ENCODE data around the gene HAUS6. TPM values are rescaled to one million over a fixed set of nuclear protein-coding genes. Genes with fewer than 3 reads are reported as not detected.
A peak's percentile ranks its signal among the peaks of the same experiment; 100 is the strongest.

Gene HAUS6
- total and polyA plus RNA-seq, 4 experiments from 2014 or later: 6.7 to 20.9 (median 13.5) TPM

- intact Hi-C loops (cut with micrococcal nuclease): no loop called here
- Mint-ChIP-seq H3K36me3 (peaks cover 51% of the 10 kb centered on the region in 2 donors), H3K27me3 (no peaks in the 10 kb centered on the region), H3K27ac (peak overlapping the region in 2 of 7 donors; percentile 18 to 70), H3K9me3 (peaks cover 0 to 1% (median 0%) of the 10 kb centered on the region in 8 donors), H3K4me3 (no peak overlapping the region), H3K4me1 (peaks cover 0 to 12% (median 8%) of the 10 kb centered on the region in 4 donors)
- Histone ChIP-seq H3K27me3 (ENCODE audit: insufficient read depth, low read length) (no peaks in the 10 kb centered on the region), H3K9me3 (ENCODE audit: control insufficient read depth in 1 of 2, low read length in 2 of 2) (no peaks in the 10 kb centered on the region), H3K36me3 (ENCODE audit: insufficient read depth, low read length) (peaks cover 13% of the 10 kb centered on the region), H3K27ac (ENCODE audit: low read depth, low read length) (no peak overlapping the region), H3K4me1 (ENCODE audit: insufficient read depth, low read length) (no peaks in the 10 kb centered on the region), H3K4me3 (ENCODE audit: low read length in 2 of 2) (no peak overlapping the region)
- no peak for DNase-seq
- CTCF ChIA-PET (ENCODE audit: partially characterized antibody): interaction anchor here (1.2 kb wide), 1 partner anchor 11 kb away, joined by 5 read pairs; no protein-coding TSS in a partner anchor
- POLR2A ChIA-PET (ENCODE audit: partially characterized antibody): interaction anchor here (0.6 kb wide), 1 partner anchor 53 kb away, joined by 3 read pairs; no protein-coding TSS in a partner anchor
Observed at GRCh38 chr9:19074836-19075235, 27.9 kb downstream of the HAUS6 start.

DNA sequence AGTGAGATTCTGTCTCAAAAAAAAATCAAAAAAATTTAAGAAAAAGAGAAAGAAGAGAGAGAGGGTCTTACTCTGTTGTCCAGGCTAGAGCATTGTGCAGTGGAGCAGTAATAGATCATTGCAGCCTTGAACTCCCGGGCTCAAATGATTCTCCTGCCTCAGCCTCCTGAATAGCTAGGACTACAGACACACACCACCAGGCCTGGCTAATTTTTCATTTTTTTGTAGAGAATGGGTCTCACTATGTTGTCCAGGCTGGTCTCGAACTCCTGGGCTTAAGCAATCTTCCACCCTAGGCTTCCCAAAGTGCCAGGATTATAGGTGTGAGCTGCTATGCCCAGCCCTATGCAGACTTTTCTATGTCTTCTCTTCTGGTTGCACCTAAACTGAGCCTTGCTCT, 28.5 kb downstream of the HAUS6 start:
- H3K27me3 ChIP-seq (ENCODE audit: insufficient read depth, low read length): no peaks in the 10 kb centered on the region
- no peak overlapping the region for H3K4me3 ChIP-seq (ENCODE audit: low read length in 2 of 2)
- Mint-ChIP-seq H3K27me3 (no peaks in the 10 kb centered on the region), H3K36me3 (peaks cover 52% of the 10 kb centered on the region in 2 donors), H3K27ac (peak overlapping the region in 2 of 7 donors; percentile 54 to 71), H3K4me3 (no peak overlapping the region), H3K4me1 (peaks cover 0 to 12% (median 8%) of the 10 kb centered on the region in 4 donors), H3K9me3 (peaks cover 0 to 1% (median 0%) of the 10 kb centered on the region in 8 donors)
- H3K36me3 ChIP-seq (ENCODE audit: insufficient read depth, low read length): peaks cover 13% of the 10 kb centered on the region
- H3K27ac ChIP-seq (ENCODE audit: low read depth, low read length): no peak overlapping the region
- intact Hi-C loops (cut with micrococcal nuclease): no loop called here
- DNase-seq: no peak
- no peaks in the 10 kb centered on the region for H3K4me1 ChIP-seq (ENCODE audit: insufficient read depth, low read length)
- ChIA-PET POLR2A (ENCODE audit: partially characterized antibody) (interaction anchor here (0.6 kb wide), 1 partner anchor 54 kb away, joined by 3 read pairs; no protein-coding TSS in a partner anchor), CTCF (ENCODE audit: partially characterized antibody) (interaction anchor here (1.6 kb wide), 1 partner anchor 11 kb away, joined by 7 read pairs; no protein-coding TSS in a partner anchor)
- H3K9me3 ChIP-seq (ENCODE audit: control insufficient read depth in 1 of 2, low read length in 2 of 2): no peaks in the 10 kb centered on the region

DNA sequence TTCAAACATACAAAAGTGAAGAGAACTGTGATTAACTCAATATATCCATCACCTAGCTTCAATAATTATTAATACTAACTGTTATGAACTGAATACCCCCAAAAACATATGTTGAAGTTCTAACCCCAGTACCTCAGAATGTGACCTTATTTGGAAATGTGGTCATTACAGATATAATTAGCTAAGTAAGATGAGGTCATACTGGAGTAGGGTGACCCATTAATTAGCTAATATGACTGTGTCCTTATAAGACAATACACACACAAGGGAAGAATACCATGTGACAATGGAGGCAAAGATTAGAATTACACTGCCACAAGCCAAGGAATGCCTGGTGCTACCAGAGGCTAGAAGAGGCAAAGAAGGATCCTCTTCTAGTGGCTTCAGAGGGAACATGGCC, 45.7 kb downstream of the HAUS6 start:
- Histone ChIP-seq H3K36me3 (ENCODE audit: insufficient read depth, low read length) (peaks cover 38% of the 10 kb centered on the region), H3K4me1 (ENCODE audit: insufficient read depth, low read length) (peaks cover 7% of the 10 kb centered on the region), H3K27me3 (ENCODE audit: insufficient read depth, low read length) (no peaks in the 10 kb centered on the region), H3K4me3 (ENCODE audit: low read length in 2 of 2) (no peak overlapping the region), H3K27ac (ENCODE audit: low read depth, low read length) (no peak overlapping the region), H3K9me3 (ENCODE audit: control insufficient read depth in 1 of 2, low read length in 2 of 2) (no peaks in the 10 kb centered on the region)
- intact Hi-C loops (cut with micrococcal nuclease): no loop called here
- Mint-ChIP-seq H3K4me1 (peaks cover 2 to 18% (median 10%) of the 10 kb centered on the region in 4 donors), H3K9me3 (no peaks in the 10 kb centered on the region), H3K36me3 (peaks cover 55 to 66% of the 10 kb centered on the region in 2 donors), H3K27me3 (no peaks in the 10 kb centered on the region), H3K4me3 (no peak overlapping the region), H3K27ac (no peak overlapping the region)
- DNase-seq: no peak
- CTCF ChIA-PET (ENCODE audit: partially characterized antibody): interaction anchor here (0.5 to 1.7 kb wide), 4 partner anchors 10 to 400 kb away, joined by 3 to 5 read pairs (median 4); no protein-coding TSS in a partner anchor
- POLR2A ChIA-PET (ENCODE audit: partially characterized antibody): interaction anchor here (1.4 kb wide), 1 partner anchor 8 kb away, joined by 3 read pairs; the partner anchor contains the start of gene RRAGA

- POLR2A ChIA-PET (ENCODE audit: partially characterized antibody): interaction anchor here (0.6 to 3.0 kb wide), 11 partner anchors 29 to 329 kb away, joined by 3 to 28 read pairs (median 5); partner anchors contain the start of genes DENND4C and RPS6
- Mint-ChIP-seq H3K9me3 (no peaks in the 10 kb centered on the region), H3K4me3 (peak overlapping the region; percentile 87 to 99 (median 96)), H3K27me3 (no peaks in the 10 kb centered on the region), H3K27ac (peak overlapping the region; percentile 76 to 100 (median 96)), H3K36me3 (peaks cover 6 to 32% of the 10 kb centered on the region in 2 donors), H3K4me1 (peaks cover 21 to 59% (median 40%) of the 10 kb centered on the region in 4 donors)
- H3K4me1 ChIP-seq (ENCODE audit: insufficient read depth, low read length): peaks cover 39% of the 10 kb centered on the region
- peak overlapping the region; percentile 84 to 96 for H3K4me3 ChIP-seq (ENCODE audit: low read length in 2 of 2)
- H3K9me3 ChIP-seq (ENCODE audit: control insufficient read depth in 1 of 2, low read length in 2 of 2): no peaks in the 10 kb centered on the region
- CTCF ChIA-PET (ENCODE audit: partially characterized antibody): interaction anchor here (0.8 to 3.3 kb wide), 8 partner anchors 11 to 413 kb away, joined by 3 to 15 read pairs (median 6); no protein-coding TSS in a partner anchor
- H3K27ac ChIP-seq (ENCODE audit: low read depth, low read length): peak overlapping the region; percentile 87
- intact Hi-C loops (cut with micrococcal nuclease): no loop called here
- H3K36me3 ChIP-seq (ENCODE audit: insufficient read depth, low read length): no peaks in the 10 kb centered on the region
- H3K27me3 ChIP-seq (ENCODE audit: insufficient read depth, low read length): no peaks in the 10 kb centered on the region
- no peak for DNase-seq
Observed at GRCh38 chr9:19050637-19051591, 51.8 kb downstream of the HAUS6 start.

DNA sequence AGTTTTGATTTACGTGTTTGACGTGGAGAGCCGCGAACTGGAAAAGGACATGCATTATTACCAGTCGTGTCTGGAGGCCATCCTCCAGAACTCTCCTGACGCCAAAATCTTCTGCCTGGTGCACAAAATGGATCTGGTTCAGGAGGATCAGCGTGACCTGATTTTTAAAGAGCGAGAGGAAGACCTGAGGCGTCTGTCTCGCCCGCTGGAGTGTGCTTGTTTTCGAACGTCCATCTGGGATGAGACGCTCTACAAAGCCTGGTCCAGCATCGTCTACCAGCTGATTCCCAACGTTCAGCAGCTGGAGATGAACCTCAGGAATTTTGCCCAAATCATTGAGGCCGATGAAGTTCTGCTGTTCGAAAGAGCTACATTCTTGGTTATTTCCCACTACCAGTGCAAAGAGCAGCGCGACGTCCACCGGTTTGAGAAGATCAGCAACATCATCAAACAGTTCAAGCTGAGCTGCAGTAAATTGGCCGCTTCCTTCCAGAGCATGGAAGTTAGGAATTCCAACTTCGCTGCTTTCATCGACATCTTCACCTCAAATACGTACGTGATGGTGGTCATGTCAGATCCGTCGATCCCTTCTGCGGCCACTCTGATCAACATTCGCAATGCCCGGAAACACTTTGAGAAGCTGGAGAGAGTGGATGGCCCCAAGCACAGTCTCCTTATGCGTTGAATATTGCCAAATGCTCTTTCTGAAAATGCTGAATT, 52.6 kb downstream of the HAUS6 start:
- peak overlapping the region; percentile 87 for H3K27ac ChIP-seq (ENCODE audit: low read depth, low read length)
- H3K36me3 Mint-ChIP-seq: peaks cover 0 to 30% of the 10 kb centered on the region in 2 donors
- H3K4me3 Mint-ChIP-seq: peak overlapping the region; percentile 87 to 99 (median 96)
- DNase-seq: peak in 2 of 5 donors; percentile 11 to 21
- H3K9me3 ChIP-seq (ENCODE audit: control insufficient read depth in 1 of 2, low read length in 2 of 2): no peaks in the 10 kb centered on the region
- H3K27ac Mint-ChIP-seq: peak overlapping the region; percentile 96 to 100 (median 99)
- H3K36me3 ChIP-seq (ENCODE audit: insufficient read depth, low read length): no peaks in the 10 kb centered on the region
- peaks cover 39% of the 10 kb centered on the region for H3K4me1 ChIP-seq (ENCODE audit: insufficient read depth, low read length)
- no peaks in the 10 kb centered on the region for H3K27me3 Mint-ChIP-seq
- CTCF ChIA-PET (ENCODE audit: partially characterized antibody): interaction anchor here (0.8 to 3.3 kb wide), 12 partner anchors 12 to 182 kb away, joined by 3 to 15 read pairs (median 6); no protein-coding TSS in a partner anchor
- H3K27me3 ChIP-seq (ENCODE audit: insufficient read depth, low read length): no peaks in the 10 kb centered on the region
- intact Hi-C loops (cut with micrococcal nuclease): loop anchor here (1.0 to 2.0 kb wide), 8 partner anchors 52 to 1573 kb away; partner anchors contain the start of genes DENND4C, HAUS6, MLLT3 and PLIN2
- POLR2A ChIA-PET (ENCODE audit: partially characterized antibody): interaction anchor here (0.6 to 3.0 kb wide), 13 partner anchors 30 to 407 kb away, joined by 3 to 30 read pairs (median 7); partner anchors contain the start of genes DENND4C and RPS6
- H3K4me3 ChIP-seq (ENCODE audit: low read length in 2 of 2): peak overlapping the region; percentile 84 to 96
- H3K9me3 Mint-ChIP-seq: no peaks in the 10 kb centered on the region
- H3K4me1 Mint-ChIP-seq: peaks cover 21 to 56% (median 40%) of the 10 kb centered on the region in 4 donors

Data from CD4-positive, alpha-beta memory T cell (primary cell).